Measurements from ENCODE around the gene CBX1. TPM values are rescaled to one million over a fixed set of nuclear protein-coding genes. Genes with fewer than 3 reads are reported as not detected.

CBX1 gene
- total and polyA plus RNA-seq, 2 of the 8 experiments (the other 6 are each of a cell fraction or from before 2014, with no cell fraction given) = 38.7 to 173 TPM

DNA sequence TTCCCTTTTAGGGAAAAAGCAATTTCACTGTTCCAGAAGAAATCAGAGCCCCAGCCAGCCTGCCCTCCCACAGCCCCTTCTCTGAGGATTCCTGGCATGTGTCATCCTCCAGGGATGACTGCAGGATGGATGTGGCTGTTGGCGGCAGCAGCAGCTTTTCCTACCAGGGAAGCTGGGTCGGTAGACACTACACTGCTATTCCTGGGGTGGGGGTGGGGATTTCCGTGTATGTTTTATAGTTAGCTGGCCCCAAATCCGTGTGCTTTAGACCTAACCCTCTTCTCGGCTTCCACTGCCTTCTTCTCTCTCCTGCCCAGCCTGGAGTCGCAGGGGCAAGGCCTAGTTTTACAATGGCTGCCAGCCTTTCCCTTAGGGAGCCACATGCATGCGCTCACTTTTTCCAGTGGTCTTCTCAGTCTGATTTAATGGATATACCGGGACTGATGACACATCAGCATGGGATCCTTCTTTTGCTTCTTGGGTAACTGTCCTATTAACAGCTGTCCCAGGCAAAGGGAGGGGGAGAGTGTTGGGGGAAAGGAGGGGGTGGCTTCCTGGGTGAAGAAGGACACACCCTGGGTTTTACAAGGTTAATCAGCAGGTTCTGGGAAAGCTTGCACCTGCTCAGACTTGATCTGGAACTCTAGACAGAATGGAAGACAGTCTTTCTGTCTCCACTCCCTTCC is 55.8 kb downstream of the CBX1 start (continued):
- no peak for TF ChIP-seq GABPA (IDR thresholded peaks at IDR 0.05; ENCODE audit: borderline replicate concordance, insufficient read depth, low read length)
- no peak for TF ChIP-seq SAP30 (IDR thresholded peaks at IDR 0.05; ENCODE audit: insufficient read depth, insufficient replicate concordance, low read length)
- TF ChIP-seq ASH2L (IDR thresholded peaks at IDR 0.05; ENCODE audit: low read length) = no peak
